Testis (tissue), 2 donors: Measurements from ENCODE around the gene GRK3.
"Not testable (repeated sequence)": the region's sequence is repeated elsewhere in the genome, so short reads cannot be mapped to it uniquely, and the experiment has no call there.

Experiments
- POLR2A ChIP-seq: fragments of 450-650 bp; IDR thresholded peaks from one replicate; pipeline ENCODE4 v1.6.1; 2017; ENCODE audit warnings: antibody characterized with exemption, mild to moderate bottlenecking, moderate library complexity
- TF ChIP-seq, protein P1 (sequence below), 3 experiments: fragments of 450-650 bp in 2 of 3; fragments of 200-600 bp in 1 of 3; sonication (generic) in 1 of 3; IDR thresholded peaks; one replicate each; pipeline ENCODE4 v1.5.1; 2016 to 2019; ENCODE audit warnings: antibody characterized with exemption in 3 of 3, mild to moderate bottlenecking in 2 of 3, moderate library complexity in 1 of 3

DNA sequence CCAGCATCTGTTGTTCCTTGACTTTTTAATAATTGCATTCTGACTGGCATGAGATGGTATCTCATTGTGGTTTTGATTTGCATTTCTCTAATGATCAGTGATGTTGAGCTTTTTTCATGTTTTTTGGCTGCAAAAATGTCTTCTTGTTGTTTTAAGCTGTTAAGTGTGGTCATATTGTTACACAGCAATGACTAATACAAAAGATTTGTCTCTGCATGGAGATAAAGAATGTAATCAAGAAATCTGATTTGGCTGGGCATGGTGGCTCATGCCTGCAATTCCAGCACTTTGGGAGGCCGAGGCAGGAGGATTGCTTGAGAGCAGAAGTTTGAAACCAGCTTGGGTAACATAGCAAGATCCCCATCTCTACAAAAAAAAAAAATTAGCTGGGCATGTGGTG, 12.1 kb upstream of the GRK3 start:
- TF ChIP-seq, protein P1, sequence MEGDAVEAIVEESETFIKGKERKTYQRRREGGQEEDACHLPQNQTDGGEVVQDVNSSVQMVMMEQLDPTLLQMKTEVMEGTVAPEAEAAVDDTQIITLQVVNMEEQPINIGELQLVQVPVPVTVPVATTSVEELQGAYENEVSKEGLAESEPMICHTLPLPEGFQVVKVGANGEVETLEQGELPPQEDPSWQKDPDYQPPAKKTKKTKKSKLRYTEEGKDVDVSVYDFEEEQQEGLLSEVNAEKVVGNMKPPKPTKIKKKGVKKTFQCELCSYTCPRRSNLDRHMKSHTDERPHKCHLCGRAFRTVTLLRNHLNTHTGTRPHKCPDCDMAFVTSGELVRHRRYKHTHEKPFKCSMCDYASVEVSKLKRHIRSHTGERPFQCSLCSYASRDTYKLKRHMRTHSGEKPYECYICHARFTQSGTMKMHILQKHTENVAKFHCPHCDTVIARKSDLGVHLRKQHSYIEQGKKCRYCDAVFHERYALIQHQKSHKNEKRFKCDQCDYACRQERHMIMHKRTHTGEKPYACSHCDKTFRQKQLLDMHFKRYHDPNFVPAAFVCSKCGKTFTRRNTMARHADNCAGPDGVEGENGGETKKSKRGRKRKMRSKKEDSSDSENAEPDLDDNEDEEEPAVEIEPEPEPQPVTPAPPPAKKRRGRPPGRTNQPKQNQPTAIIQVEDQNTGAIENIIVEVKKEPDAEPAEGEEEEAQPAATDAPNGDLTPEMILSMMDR (IDR thresholded peaks at IDR 0.05), result not testable (repeated sequence)
- not testable (repeated sequence) for TF ChIP-seq POLR2A
